22Rv1 (cell line): Measurements from ENCODE around the gene SQSTM1.

Source experiments
- CTCF ChIP-seq: fragments of 450-650 bp; IDR thresholded peaks from 2 replicates; pipeline ENCODE4 v1.5.1; 2017; ENCODE audit warnings: mild to moderate bottlenecking
- ZFX ChIP-seq: fragments of 450-650 bp; IDR thresholded peaks from 2 replicates; pipeline ENCODE4 v1.6.1; 2017; ENCODE audit warnings: antibody characterized with exemption, borderline replicate concordance

- TF ChIP-seq CTCF (no peak), ZFX (no peak)
Measured at GRCh38 chr5:179872828-179873575, 52.3 kb downstream of the SQSTM1 start.
